Measurements from ENCODE around the gene SFI1. TPM values are rescaled to one million over a fixed set of nuclear protein-coding genes. Genes with fewer than 3 reads are reported as not detected.

The SFI1 gene
- total and polyA plus RNA-seq, 2 of the 8 experiments (the other 6 are each of a cell fraction or from before 2014, with no cell fraction given): 10.4 to 30.1 TPM

DNA sequence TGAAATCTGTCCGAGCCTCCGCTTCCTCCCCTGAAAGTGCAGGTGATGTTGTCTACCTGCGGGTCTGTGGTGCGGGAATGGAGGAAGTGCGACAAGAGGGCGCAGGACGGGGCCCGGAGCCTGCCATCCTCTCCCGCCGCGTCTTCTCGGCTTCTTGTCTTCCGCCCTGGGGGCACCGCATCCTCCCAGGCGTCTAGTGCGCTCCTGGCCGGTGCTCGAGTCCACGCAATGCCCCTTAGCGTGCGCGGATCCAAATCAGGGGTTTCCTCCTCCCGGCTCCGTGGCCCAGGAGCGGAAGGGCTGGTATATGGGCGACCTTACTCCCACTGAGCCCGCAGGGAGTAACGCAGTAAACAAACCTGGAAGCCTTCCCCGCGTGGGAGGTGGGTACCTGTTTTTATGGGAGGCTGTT, 405 bp downstream of the SFI1 start (continued):
- TF ChIP-seq YY1 (IDR thresholded peaks at IDR 0.05; ENCODE audit: low read depth, low read length): no peak
- TF ChIP-seq RNF2 (IDR thresholded peaks at IDR 0.05; ENCODE audit: borderline replicate concordance, low read depth, low read length, missing control alignments, poor library complexity, severe bottlenecking): no peak
